WTC11 (cell line): Measurements from ENCODE around the gene KLRK1. TPM values are rescaled to one million over a fixed set of nuclear protein-coding genes. Genes with fewer than 3 reads are reported as not detected.
"Not testable (repeated sequence)": the region's sequence is repeated elsewhere in the genome, so short reads cannot be mapped to it uniquely, and the experiment has no call there.

ENCODE experiments used
- ATAC-seq: fragments of 200-7000 bp; cut with Tn5 transposase; 2 replicates; pipeline ENCODE4 v1.10.0; 2021; ENCODE audit warnings: mild to moderate bottlenecking, moderate library complexity
- CTCF ChIA-PET: fragments of 300-600 bp; sonication (Branson Sonifier 250); formaldehyde crosslinking; loops from one replicate; lab custom pipeline; 2021; ENCODE audit warnings: antibody characterized with exemption; lab: Charles Lee
- POLR2A ChIA-PET: fragments of 350-600 bp; sonication (Branson Sonifier 250); formaldehyde crosslinking; loops from one replicate; lab custom pipeline; 2021; ENCODE audit warnings: antibody characterized with exemption; lab: Charles Lee
- DNase-seq: peaks from one replicate; pipeline ENCODE4 v3.0.0; 2021; ENCODE audit warnings: low spot score
- H3K27ac Mint-ChIP-seq: 2 replicates; pipeline ENCODE4 v1.8.0; 2021; ENCODE audit warnings: mixed read lengths
- H3K27me3 Mint-ChIP-seq: 2 replicates; pipeline ENCODE4 v1.8.0; 2021; ENCODE audit warnings: low read depth, mild to moderate bottlenecking, moderate library complexity, mixed read lengths
- H3K36me3 Mint-ChIP-seq: 2 replicates; pipeline ENCODE4 v1.8.0; 2021; ENCODE audit warnings: mixed read lengths
- H3K4me1 Mint-ChIP-seq: 2 replicates; pipeline ENCODE4 v1.8.0; 2022; ENCODE audit warnings: mixed read lengths
- H3K4me3 Mint-ChIP-seq: 2 replicates; pipeline ENCODE4 v1.8.0; 2021; ENCODE audit warnings: mild to moderate bottlenecking, moderate library complexity, mixed read lengths
- H3K9me3 Mint-ChIP-seq: 2 replicates; pipeline ENCODE4 v1.8.0; 2021; ENCODE audit warnings: mixed read lengths
- ATF1 ChIP-seq: sonication (generic); formaldehyde crosslinking; IDR thresholded peaks from 2 replicates; pipeline ENCODE4 v1.8.1; 2023; ENCODE audit warnings: mild to moderate bottlenecking, moderate library complexity, missing genetic modification reagents
- E2F5 ChIP-seq: sonication (generic); formaldehyde crosslinking; IDR thresholded peaks from 2 replicates; pipeline ENCODE4 v1.8.1; 2022; ENCODE audit warnings: mild to moderate bottlenecking, moderate library complexity, missing genetic modification reagents
- ELF4 ChIP-seq: sonication (generic); formaldehyde crosslinking; IDR thresholded peaks from 2 replicates; pipeline ENCODE4 v1.8.1; 2022; ENCODE audit warnings: low read depth, mild to moderate bottlenecking, moderate library complexity, missing genetic modification reagents
- FOXP1 ChIP-seq: sonication (generic); formaldehyde crosslinking; IDR thresholded peaks from 2 replicates; pipeline ENCODE4 v1.8.0; 2022; ENCODE audit warnings: missing genetic modification reagents, mild to moderate bottlenecking, moderate library complexity, borderline replicate concordance
- GABPB1 ChIP-seq: sonication (generic); formaldehyde crosslinking; IDR thresholded peaks from 2 replicates; pipeline ENCODE4 v1.8.1; 2023; ENCODE audit warnings: mild to moderate bottlenecking, missing genetic modification reagents
- GRHL2 ChIP-seq: fragments of 250-450 bp; sonication (Bioruptor Pico); IDR thresholded peaks from 2 replicates; pipeline ENCODE4 v1.8.0; 2022; ENCODE audit warnings: mild to moderate bottlenecking, moderate library complexity; ENCODE audit not compliant: insufficient replicate concordance, severe bottlenecking
- GTF2I ChIP-seq: fragments of 250-450 bp; sonication (Bioruptor Pico); conservative IDR thresholded peaks from 2 replicates; pipeline ENCODE4 v1.4.0; 2021; ENCODE audit warnings: mild to moderate bottlenecking
- HMGA2 ChIP-seq: fragments of 250-450 bp; sonication (Bioruptor Pico); IDR thresholded peaks from 2 replicates; pipeline ENCODE4 v1.4.0; 2021; ENCODE audit warnings: mild to moderate bottlenecking, moderate library complexity
- JAZF1 ChIP-seq: fragments of 250-450 bp; sonication (Bioruptor Pico); IDR thresholded peaks from 2 replicates; pipeline ENCODE4 v1.9.0; 2021; ENCODE audit warnings: moderate library complexity, mild to moderate bottlenecking, inconsistent platforms
- MXD4 ChIP-seq: fragments of 250-450 bp; sonication (Bioruptor Pico); IDR thresholded peaks from 2 replicates; pipeline ENCODE4 v1.8.0; 2021; ENCODE audit warnings: mild to moderate bottlenecking, moderate library complexity, borderline replicate concordance
- NFYB ChIP-seq: sonication (generic); formaldehyde crosslinking; conservative IDR thresholded peaks from 2 replicates; pipeline ENCODE4 v1.8.0; 2022; ENCODE audit warnings: low read depth, missing genetic modification reagents
- NR2C2 ChIP-seq: sonication (generic); formaldehyde crosslinking; IDR thresholded peaks from 2 replicates; pipeline ENCODE4 v1.8.0; 2022; ENCODE audit warnings: mild to moderate bottlenecking, missing genetic modification reagents
- OVOL2 ChIP-seq: fragments of 250-450 bp; sonication (Bioruptor Pico); IDR thresholded peaks from 2 replicates; pipeline ENCODE4 v1.9.0; 2021; ENCODE audit warnings: mild to moderate bottlenecking, borderline replicate concordance
- SMAD3 ChIP-seq: sonication (generic); formaldehyde crosslinking; IDR thresholded peaks from 2 replicates; pipeline ENCODE4 v1.8.0; 2022; ENCODE audit warnings: missing genetic modification reagents, mild to moderate bottlenecking, borderline replicate concordance
- TEAD4 ChIP-seq: sonication (generic); formaldehyde crosslinking; IDR thresholded peaks from 2 replicates; pipeline ENCODE4 v1.8.0; 2022; ENCODE audit warnings: mild to moderate bottlenecking, missing genetic modification reagents
- USF2 ChIP-seq: sonication (generic); formaldehyde crosslinking; IDR thresholded peaks from 2 replicates; pipeline ENCODE4 v1.8.1; 2023; ENCODE audit warnings: mild to moderate bottlenecking, missing genetic modification reagents, moderate library complexity
- total RNA-seq: library from RNA; stranded (reverse); gene quantifications from 3 replicates; pipeline ENCODE4 v1.2.3, GENCODE V29; 2021
- TF ChIP-seq, protein P1 (sequence below): sonication (generic); formaldehyde crosslinking; IDR thresholded peaks from 2 replicates; pipeline ENCODE4 v1.8.0; 2022; ENCODE audit warnings: mild to moderate bottlenecking, missing genetic modification reagents
- TF ChIP-seq, protein P2 (sequence below): sonication (generic); formaldehyde crosslinking; IDR thresholded peaks from 2 replicates; pipeline ENCODE4 v1.8.1; 2023; ENCODE audit warnings: mild to moderate bottlenecking, missing genetic modification reagents, moderate library complexity
- TF ChIP-seq, protein P3 (sequence below): fragments of 250-450 bp; sonication (Bioruptor Pico); conservative IDR thresholded peaks from 2 replicates; pipeline ENCODE4 v1.9.0; 2021; ENCODE audit warnings: mild to moderate bottlenecking
- TF ChIP-seq, protein P4 (sequence below): fragments of 250-450 bp; sonication (Bioruptor Pico); IDR thresholded peaks from 2 replicates; pipeline ENCODE4 v1.9.0; 2021; ENCODE audit warnings: moderate library complexity, mild to moderate bottlenecking, inconsistent platforms, borderline replicate concordance

KLRK1 gene
- total RNA-seq, 1 experiment from 2014 or later: 0.15 TPM

DNA sequence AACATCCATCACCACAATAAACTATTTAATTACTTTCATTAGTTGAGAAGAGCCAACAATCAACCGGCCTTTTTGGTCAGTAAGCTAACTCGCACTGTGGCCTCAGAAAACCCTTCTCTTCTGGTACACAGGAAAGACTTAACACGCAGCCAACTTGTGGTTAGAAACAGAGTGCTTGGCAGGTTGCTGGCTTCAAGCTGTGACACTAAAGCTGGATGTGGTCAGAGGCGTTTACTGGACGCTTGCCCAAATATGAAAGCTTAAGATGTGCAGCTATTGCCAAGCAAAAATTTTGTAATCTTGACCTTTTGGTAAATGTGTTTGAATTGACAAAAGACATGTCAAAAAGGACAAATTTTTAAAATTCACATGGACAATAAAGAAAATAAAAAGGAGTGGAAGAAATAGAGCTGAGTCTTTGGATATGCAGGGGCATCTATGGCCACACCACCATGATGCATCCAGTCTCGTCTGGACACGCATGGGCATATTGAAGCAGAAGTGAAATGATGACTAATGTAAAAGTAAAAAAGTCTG, 2.6 kb upstream of the KLRK1 start (continued):
- TF ChIP-seq, protein P1, sequence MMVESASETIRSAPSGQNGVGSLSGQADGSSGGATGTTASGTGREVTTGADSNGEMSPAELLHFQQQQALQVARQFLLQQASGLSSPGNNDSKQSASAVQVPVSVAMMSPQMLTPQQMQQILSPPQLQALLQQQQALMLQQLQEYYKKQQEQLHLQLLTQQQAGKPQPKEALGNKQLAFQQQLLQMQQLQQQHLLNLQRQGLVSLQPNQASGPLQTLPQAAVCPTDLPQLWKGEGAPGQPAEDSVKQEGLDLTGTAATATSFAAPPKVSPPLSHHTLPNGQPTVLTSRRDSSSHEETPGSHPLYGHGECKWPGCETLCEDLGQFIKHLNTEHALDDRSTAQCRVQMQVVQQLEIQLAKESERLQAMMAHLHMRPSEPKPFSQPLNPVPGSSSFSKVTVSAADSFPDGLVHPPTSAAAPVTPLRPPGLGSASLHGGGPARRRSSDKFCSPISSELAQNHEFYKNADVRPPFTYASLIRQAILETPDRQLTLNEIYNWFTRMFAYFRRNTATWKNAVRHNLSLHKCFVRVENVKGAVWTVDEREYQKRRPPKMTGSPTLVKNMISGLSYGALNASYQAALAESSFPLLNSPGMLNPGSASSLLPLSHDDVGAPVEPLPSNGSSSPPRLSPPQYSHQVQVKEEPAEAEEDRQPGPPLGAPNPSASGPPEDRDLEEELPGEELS (CRISPR knock-in tag): no peak
- TF ChIP-seq E2F5 (CRISPR knock-in tag) (no peak), NR2C2 (CRISPR knock-in tag) (no peak), GABPB1 (CRISPR knock-in tag) (no peak), GRHL2 (no peak), USF2 (CRISPR knock-in tag) (no peak), JAZF1 (CRISPR knock-in tag) (no peak), SMAD3 (CRISPR knock-in tag) (no peak), GTF2I (CRISPR knock-in tag) (no peak), OVOL2 (CRISPR knock-in tag) (no peak), TEAD4 (CRISPR knock-in tag) (no peak), MXD4 (no peak), NFYB (CRISPR knock-in tag) (no peak)
- TF ChIP-seq, protein P2, sequence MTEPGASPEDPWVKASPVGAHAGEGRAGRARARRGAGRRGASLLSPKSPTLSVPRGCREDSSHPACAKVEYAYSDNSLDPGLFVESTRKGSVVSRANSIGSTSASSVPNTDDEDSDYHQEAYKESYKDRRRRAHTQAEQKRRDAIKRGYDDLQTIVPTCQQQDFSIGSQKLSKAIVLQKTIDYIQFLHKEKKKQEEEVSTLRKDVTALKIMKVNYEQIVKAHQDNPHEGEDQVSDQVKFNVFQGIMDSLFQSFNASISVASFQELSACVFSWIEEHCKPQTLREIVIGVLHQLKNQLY: no peak
- TF ChIP-seq, protein P3, sequence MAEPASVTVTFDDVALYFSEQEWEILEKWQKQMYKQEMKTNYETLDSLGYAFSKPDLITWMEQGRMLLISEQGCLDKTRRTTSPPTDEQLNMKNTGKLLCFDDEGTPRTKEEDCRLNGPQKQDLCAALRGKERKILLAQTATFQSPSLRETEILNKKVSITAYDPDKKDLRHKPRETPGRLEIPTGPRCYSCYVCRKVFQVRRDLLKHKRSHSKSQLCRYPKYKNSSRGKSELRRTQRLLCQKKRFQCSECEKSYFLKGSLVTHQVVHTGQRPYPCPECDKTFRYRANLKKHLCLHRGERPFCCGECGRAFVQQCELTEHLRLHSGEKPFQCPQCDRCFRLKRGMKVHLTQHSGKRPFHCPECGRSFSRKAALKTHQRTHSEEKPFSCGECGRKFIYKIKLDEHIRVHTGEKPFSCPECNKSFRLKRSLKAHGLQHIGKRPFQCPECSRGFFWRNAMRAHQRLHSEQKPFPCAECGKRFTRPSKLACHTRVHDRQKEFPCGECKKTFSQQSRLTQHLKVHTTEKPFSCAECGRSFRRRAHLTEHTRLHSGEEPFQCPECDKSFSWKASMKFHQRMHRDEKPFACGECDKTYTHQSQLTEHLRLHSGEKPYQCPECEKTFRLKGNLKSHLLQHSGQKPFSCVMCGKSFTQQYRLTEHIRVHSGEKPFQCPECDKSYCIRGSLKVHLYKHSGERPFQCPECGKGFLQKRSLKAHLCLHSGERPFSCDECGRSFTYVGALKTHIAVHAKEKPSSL (CRISPR knock-in tag): no peak

DNA sequence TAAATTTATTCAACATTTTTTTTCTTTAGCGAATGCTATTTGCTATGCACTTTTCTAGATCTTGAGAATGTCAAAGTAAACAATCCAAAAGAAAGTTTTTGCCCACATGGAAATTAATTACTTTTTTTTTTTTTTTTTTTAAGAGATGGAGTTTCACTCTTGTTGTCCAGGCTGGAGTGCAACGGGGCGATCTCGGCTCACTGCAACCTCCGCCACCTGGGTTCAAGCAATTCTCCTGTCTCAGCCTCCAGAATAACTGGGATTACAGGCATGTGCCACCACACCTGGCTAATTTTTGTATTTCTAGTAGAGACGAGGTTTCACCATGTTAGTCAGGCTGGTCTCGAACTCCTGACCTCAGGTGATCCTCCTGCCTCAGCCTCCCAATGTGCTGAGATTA, 1.1 kb upstream of the KLRK1 start:
- POLR2A ChIA-PET, H3K4me3 Mint-ChIP-seq, H3K9me3 Mint-ChIP-seq, H3K27me3 Mint-ChIP-seq, H3K27ac Mint-ChIP-seq, DNase-seq, CTCF ChIA-PET, H3K36me3 Mint-ChIP-seq, ATAC-seq: not testable (repeated sequence)
- peaks cover 19% of the 10 kb centered on the region for H3K4me1 Mint-ChIP-seq

DNA sequence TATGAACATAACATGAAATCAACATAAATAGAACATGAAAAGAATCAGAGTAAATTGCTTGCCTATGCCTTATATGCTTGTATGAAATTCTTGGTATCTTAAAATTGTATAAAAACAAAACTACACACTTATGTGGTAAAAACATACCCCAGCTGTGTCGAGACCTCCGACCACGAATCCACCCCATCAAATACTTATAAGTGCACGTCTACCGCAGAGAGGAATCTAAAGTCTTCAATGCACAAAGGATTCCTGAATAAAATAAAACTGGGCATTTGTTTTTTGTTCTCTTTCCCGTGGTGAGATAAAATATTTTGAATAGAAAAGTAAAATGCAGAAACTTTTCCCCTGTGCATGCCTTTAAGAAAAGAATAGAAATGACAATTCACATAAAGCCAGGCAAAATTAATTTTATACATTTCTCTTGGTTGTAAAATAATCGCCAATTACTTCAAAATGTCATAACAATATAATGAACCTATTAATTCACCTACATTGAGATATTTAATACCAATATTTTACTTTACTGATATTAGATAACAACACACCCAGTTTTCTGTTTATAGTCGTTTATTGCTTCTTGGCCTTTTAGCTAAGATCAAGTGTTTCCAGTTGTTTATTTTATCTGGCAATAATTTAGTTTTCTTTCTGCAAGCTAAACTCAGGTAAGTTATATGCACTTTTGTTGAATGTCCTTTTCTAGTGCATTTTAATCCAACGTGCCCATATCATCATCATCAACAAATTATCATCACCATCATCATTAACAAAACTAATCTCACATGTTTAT, 1.0 kb downstream of the KLRK1 start:
- CTCF ChIA-PET: no interaction called here
- H3K36me3 Mint-ChIP-seq: peaks cover 1% of the 10 kb centered on the region; the same call in 1 of the 2 replicates
- no peak overlapping the region for H3K4me3 Mint-ChIP-seq
- ATAC-seq: no peak
- POLR2A ChIA-PET: no interaction called here
- no peaks in the 10 kb centered on the region for H3K27me3 Mint-ChIP-seq
- no peak overlapping the region for H3K27ac Mint-ChIP-seq
- TF ChIP-seq FOXP1: no peak
- TF ChIP-seq ELF4 (CRISPR knock-in tag): no peak
- TF ChIP-seq, protein P4, sequence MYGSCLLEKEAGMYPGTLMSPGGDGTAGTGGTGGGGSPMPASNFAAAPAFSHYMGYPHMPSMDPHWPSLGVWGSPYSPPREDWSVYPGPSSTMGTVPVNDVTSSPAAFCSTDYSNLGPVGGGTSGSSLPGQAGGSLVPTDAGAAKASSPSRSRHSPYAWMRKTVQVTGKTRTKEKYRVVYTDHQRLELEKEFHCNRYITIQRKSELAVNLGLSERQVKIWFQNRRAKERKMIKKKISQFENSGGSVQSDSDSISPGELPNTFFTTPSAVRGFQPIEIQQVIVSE (CRISPR knock-in tag): no peak
- no peak for TF ChIP-seq HMGA2 (CRISPR knock-in tag)
- no peak for TF ChIP-seq TEAD4 (CRISPR knock-in tag)
- no peak for TF ChIP-seq ATF1
- TF ChIP-seq NR2C2 (CRISPR knock-in tag): no peak
- TF ChIP-seq MXD4: no peak
- peaks cover 2% of the 10 kb centered on the region for H3K4me1 Mint-ChIP-seq
- DNase-seq: no peak
- peaks cover 10% of the 10 kb centered on the region for H3K9me3 Mint-ChIP-seq

DNA sequence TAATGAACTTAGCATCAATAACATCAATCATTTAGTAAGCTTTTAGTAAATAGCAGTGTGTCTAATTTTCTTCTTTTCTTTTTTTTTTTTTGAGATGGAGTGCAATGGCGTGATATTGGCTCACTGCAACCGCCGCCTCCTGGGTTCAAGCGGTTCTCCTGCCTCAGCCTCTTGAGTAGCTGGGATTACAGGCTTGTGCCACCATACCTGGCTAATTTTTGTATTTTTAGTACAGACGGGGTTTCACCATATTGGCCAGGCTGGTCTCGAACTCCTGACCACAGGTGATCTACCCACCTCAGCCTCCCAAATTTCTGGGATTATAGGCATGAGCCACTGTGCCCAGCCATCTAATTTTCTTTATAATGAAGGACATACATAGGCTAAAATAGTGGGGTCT, 2.3 kb downstream of the KLRK1 start:
- POLR2A ChIA-PET, H3K4me3 Mint-ChIP-seq, H3K27me3 Mint-ChIP-seq, ATAC-seq, H3K36me3 Mint-ChIP-seq, H3K27ac Mint-ChIP-seq, H3K4me1 Mint-ChIP-seq, CTCF ChIA-PET, DNase-seq: not testable (repeated sequence)
- peaks cover 14% of the 10 kb centered on the region for H3K9me3 Mint-ChIP-seq
